ENCODE results near the gene GPC6.

Gene GPC6

DNA sequence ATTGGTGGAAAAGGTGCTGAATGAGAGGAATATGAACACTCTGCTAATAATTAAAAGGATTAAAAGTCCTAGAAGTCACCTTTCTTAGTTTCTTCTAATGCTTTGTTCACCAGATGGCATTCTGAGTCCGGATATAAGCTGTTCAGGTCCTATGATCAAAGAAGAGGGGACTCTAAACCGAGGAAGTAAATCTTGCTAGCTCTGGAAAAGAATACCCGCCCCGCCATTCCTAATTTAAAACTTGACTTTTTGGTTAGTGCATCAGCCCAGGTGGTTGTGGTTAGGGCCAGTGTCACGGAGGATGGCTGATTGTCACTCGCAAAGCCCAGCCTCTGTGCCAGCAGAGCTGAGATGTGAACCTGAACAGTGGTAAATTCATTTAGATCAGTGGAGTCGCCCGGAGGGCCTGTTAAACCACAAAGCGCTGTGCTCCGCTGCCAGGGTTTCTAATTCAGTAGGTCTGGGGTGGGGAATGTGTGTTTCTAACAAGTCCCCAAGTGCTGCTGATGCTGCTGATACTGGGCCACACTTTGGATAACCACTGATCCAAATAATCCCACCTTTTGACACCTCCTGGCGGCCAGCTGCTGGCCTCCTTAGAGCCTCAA is 827.5 kb downstream of the GPC6 start:
- DNase-seq (ENCODE audit: low read depth): no peak

DNA sequence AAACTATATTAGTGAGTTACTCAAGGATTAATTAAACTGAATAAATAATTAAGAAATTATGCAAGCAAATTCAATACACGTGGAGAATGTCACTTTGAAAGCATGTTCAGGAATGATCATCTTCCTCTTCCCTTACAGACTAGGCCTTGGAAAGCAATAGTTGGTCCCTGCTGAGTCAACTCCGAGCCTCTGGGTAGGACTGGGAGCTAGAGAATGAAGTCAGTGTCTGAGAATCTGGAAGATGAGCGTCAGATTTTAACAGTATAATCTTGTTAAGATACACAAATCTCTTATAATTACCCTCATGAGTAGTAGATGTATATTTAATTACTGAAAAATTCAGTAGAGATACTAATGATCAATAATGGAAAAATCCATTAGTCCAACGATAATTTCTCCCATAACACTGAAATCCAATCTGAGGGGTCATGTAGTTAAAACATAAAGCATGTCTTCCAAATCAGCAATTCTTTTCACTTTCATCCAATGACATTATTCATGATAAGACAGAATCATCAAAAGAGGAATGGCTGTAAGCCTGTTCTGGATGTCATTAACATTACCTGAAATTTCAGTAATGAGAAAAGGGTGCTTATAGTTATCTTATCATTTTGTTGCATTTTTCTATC is 829.9 kb downstream of the GPC6 start:
- no peak for DNase-seq (ENCODE audit: low read depth)

DNA sequence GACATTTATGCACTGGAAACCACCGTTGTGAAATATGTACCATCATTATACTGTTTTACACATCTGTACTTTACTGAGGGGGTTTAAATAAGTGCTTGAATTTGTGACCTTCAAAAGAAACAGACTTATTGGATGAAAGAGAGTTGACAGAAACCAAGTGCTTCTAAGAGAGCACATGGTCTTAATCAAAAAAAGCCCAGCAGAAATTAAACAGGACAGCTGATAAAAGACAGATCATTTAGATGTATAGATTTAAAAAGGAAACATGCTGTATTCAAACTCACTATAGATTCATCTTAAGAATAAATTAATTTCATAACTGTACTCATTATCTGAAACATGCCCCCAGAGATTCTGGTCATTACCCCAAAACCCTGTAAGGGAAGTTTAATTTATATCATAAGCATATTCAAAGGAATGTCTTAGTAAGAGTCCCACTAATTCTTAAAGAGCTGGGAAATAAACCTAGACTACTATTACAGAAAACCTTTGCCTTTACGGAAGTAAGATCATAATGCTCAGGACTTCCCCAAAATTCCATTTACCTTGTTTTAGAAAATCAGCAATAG is 831.1 kb downstream of the GPC6 start:
- DNase-seq (ENCODE audit: low read depth): no peak

DNA sequence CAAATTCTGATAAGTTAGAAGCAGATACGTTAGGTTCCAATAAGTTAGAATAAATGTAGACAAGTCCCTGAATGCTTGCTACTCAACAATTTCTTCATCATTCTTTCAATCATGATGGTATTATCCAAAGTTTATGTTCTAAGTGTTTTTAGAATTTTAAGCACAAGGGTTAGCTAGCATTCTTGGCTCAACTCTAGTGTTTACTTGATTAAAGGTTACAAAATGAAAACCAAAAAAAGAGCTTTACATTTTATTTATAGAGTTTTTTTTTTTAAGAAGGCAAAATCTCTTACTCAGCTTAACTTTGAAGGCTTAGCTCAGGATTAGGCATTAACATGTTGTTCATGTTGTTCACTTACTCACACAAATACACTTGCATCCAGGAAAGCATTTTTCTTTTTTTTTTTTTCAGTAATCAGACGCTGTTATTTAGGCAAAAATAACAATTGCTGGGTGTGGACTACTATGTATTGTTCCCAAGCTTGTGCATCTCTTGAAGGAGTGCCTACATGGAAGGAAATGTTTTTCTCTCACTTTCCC is 832.3 kb downstream of the GPC6 start:
- DNase-seq (ENCODE audit: low read depth): no peak

DNA sequence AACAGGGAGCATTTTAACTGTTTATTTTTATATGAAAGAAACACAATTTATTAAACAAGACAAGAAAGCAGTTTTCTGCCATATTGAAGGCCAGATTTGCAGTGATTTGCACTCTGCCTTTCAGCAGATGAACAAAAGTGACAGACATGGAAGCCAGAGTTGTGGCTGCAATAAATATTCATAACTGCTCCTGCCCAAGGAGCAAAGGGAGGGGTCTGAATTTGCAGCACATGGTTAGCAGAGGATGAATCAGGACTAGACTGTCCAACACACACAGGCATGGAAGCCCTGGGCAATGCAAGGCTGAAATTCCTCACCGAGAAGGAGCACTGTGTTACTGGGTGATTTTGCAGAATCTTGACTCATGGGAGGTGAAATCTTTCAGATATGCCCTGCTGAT is 834.7 kb downstream of the GPC6 start:
- DNase-seq (ENCODE audit: low read depth): no peak

DNA sequence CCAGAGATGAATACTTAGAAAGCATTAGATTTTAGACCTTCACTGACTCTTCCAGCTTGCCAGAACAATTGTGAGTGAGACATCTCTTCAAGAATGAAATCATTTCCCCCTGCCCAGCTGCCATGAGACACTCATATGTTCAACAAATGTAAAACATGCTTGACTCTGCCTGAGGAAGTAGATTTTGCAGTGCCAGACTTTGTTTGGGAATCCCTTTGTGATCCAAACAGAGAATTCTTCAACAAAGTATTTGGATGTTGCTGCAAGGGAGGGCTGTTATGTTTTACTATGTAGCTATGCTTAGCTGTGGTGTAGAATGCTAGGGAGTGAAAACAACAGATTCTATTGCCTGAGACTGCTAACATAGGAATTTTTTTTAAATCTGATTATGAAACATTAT is 836.5 kb downstream of the GPC6 start:
- DNase-seq (ENCODE audit: low read depth): no peak

DNA sequence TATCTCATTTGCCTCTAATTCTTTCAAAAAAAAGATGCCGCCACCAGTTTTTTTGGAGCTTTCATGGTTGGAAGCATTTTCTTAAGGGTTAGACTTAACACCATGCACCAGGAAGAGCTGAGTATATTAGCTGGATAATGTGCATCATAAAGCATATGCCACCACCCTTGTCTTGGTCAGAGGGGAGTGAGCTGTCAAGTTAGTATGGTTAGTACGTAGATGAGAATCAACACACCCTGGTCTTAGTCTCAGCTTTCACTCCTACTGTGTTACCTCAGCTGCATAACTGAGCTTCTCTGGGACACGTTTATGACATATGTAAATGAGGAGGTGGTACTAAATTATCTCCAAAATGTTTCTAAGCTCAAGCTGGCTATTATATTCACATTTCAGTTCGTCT is 837.2 kb downstream of the GPC6 start:
- DNase-seq (ENCODE audit: low read depth): no peak

DNA sequence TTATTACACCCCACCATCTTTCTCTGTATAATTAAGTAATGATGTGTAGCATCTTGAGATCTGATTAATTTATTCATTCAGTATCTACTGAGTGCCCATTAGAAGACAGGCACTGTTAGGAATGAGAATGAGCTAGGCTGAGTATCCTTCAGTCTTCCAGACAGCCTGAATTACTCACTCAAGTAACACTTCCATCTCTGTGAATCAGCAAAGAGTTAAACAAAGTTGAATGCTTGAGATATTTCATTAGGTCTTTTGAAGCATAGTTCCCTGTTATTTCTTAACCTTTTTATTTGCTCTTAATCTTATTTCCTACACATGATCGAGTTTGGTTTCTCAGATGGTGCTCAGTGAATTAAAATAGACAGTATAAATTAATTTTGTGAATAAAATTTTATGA is 839.1 kb downstream of the GPC6 start:
- no peak for DNase-seq (ENCODE audit: low read depth)

DNA sequence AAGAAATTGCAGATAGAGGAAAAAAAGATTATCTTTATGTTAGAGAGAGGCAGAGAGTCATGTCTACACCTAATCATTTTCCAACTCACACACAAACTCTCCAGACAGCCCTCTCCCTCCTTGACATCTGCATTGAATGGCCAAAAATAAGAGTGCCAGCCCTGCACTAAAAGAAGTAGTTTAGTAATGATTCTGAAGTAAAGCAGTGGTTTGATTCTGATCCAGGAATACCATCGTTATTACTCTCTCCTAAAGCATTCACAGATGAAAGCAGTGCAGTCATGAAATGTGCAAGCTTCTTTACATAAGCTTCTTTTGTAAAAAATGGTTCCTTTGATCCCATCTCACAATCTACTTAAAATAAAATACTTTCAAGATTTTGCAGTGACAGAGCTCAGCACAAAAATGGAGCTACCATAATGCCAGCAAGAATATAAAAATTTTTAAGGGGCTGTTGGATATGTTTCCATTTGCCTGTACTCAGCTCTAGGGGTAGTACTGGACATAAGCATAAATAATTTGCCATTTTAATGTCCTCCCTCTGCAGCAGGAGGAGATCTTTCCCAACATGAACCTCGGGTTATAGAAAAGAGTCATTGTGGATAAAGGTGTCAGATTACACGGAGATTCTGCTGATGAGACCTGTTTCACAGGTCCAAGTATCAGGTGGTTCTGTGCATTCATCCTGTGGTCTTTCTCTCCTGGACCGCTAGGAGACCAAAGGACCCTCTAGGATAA is 846.6 kb downstream of the GPC6 start:
- no peak for DNase-seq (ENCODE audit: low read depth)

DNA sequence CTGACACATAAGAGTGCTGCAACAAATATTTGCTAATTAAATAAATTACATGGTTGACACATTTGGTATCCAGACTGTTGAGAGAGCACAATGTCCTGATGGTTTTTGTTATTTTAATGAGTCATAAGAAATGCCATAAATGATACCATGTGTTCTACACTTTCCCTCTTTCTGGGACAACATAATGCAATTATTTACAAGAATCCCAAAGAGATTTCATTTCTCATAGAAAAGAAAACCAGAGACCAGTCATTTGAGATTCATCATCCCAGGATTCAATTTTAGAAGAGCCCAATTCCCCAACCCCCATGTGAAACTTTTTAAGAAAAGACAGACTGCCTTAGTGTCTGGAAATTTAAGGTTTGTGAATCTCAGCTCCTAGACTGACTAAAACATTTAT is 853.3 kb downstream of the GPC6 start:
- DNase-seq (ENCODE audit: low read depth): no peak

DNA sequence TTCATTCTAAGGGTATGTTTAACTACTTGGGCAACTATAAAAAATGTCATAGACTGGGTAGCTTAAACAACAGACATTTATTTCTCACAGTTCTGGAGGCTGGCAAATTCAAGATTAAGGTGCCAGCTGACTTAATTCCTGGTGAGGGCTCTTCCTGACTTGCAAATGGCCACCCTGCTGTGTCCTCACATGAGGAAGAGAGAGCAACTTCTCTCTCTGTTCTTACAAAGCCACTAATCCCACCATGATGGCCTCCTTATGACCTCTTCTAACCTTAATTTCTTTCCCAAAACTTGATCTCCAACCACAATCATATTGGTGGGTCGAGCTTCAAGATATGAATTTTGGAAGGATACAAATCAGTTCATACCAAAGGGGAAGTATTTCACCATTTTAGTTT is 853.9 kb downstream of the GPC6 start:
- DNase-seq (ENCODE audit: low read depth): no peak

DNA sequence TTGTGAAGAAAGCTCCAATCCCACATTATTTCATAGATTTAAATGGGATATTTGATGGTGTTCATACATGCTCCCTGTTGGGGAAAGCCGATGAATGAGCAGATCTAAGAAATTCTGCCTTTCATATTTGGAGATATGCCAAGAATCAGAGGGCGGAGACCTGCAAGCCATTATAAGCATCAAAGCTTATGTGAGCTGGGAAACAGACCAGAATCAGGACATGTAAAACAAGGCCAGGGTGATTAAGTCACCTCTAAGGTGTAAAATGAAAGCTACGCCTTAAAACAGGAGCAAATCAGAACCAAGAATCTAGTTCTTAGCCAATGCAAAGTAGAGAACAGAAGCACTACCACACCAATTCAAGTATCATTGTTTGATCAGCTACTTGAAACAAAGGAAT is 860.5 kb downstream of the GPC6 start:
- no peak for DNase-seq (ENCODE audit: low read depth)

DNA sequence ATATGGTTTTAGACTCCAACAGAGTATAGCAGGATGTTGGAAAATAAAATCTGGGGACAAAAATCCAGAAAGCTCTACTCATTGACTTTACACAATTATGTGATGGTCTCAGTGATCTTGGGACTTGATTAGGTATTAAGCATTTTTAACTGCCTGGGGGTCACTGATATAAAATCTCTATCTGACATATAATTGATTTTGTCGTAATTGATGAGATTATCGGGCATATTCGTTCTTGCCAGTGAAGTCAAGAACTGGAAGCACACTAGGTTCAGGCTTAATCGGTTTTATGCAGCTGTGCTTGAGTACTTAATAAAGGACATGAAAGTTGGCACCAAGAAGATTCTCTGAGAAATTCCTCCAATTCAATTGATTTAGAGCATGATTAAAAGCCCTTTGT is 862.1 kb downstream of the GPC6 start:
- no peak for DNase-seq (ENCODE audit: low read depth)

DNA sequence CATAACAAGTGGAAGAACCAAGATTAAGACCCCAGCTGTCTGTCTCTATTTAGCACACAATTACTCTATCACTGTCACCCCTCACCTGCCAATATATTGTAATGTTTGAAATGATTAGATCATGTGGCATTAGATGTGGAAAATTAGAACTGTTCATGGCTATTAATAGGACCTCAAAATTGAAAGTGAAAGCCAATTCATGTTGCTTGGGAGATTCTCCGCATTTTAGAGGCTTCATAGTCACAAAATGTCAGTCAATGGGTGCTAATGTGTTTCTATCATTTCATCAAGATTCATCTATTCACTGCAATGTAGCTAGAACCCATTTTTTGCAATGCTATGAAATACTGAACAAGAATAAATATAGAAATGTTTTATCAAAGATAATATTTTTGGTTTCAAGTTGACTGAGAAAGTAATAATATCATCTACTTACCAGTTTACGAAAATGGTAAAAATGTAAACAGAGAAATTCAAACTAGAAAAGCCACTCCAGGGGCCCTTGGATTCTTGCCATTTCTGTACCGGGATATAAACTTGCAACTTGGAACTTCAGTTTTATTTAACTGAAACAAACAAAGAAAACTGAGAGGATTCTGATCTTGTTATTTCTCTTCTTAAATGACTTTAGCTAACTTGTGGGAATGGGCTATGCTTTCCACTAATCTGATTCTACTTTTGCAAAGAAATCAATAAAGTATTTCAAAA is 864.3 kb downstream of the GPC6 start:
- DNase-seq (ENCODE audit: low read depth): no peak

DNA sequence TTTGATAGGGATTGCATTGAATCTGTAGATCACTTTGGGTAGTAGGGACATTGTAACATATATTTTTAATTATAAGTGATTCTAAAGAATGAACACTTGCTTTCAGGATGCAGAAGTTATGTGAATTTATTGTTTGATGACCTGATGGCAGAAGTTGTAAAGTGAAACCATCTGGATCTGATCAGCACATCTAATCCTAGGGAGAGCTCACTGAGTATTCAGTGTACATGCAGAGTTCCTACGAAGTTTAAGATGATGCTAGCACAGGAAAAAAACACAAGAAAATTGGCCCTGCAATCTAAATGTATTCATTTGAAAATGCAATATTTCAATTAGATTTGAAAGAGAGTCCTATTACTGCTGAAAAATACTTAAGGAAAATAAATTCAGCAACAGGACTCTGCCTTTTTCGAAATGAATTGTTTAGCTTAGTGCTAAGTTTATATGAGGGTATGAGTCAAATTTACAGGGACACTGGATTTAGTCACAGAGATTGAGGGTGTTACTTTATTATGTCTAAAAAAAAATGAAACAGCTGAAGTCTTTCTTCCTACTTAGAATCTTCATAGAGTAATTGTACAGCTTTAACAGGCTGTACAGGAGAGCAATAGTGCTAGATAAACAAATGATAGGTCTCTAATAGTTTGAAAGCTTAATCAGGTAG is 867.2 kb downstream of the GPC6 start:
- DNase-seq (ENCODE audit: low read depth): no peak

DNA sequence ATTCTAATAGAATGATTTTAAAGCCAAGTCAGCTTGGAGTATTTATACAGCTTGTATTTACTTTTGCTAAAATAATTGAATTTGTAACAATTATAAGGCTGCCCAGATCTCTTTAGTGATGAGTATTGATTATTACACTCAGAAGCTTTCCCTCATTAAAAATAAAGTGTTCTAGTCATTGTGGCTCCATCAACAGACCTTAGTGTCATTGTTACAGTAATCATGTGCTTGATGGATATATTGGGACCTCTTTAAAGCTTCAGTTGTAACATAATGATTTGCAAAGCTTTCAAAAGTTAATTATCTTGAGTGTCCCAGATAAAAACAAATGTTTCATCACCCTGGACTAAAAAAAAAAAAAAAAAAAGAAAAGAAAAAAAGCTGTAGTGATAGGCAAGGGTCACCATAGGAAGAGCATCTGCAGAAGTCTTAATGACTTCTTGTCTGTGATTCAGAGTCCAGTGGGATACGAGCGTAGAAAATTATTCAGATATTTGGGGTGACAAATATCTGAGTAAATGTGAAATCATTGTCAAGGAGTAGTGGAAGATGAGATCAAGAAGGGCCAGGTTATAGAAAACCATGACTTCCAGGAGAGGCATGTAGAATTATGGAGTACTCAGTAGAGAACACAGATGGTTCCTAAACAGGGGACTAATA is 883.2 kb downstream of the GPC6 start:
- DNase-seq (ENCODE audit: low read depth): no peak

DNA sequence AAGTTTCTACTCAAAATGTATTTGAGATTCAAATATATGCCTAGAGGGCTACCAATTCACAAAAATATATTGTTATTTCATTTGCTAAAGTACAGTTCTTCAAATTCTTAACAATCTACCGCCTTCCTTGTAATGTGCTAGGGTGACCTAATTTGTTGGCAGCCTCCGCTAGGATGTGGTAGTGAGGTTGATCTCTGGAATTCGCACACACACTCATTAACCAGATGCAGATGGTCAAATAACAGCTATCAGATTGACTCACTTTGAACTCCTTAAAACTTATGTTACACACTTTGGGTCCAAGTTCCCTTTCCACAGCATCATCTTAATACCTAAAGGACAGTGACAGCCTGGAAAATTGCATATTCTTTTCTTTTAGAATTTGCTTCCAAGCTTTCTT is 885.6 kb downstream of the GPC6 start:
- DNase-seq (ENCODE audit: low read depth): peak; percentile 41

DNA sequence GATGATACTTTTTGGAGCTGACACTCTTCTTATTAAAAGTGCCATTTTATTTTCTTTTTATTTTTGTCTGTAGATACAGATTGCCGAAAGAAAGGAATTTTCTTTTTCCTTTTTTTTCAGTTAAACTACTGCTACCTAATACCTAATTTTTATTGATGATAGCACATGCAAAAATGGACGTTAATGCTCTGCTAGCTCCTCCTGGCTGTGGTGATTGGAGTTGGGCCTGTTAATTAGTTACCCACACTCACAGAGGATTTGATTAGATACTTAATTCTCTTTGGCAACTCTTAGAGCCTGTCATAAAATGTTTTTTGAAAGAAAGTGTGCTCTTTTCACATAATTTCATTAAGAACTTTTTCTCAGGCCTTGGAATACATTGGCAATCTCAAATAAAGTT is 886.1 kb downstream of the GPC6 start:
- DNase-seq (ENCODE audit: low read depth): no peak

DNA sequence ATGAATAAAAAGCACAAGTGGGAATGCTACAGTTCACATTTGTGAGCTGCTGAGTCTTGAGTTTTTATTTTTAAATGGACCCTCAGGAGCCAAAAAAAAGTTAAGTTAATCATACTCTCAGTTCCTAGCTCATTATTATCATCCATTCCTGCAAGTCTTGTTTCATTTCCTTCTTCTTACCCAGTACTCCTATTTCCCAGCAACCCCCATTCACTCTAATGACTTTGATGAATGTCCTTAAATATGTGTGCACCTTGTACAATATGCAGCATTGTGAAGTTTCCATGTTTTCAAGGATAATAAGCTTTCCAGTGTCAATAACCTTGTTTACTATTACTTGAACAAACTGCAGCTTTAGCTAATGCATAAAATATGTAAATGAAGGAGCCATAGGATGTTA is 886.6 kb downstream of the GPC6 start:
- no peak for DNase-seq (ENCODE audit: low read depth)

DNA sequence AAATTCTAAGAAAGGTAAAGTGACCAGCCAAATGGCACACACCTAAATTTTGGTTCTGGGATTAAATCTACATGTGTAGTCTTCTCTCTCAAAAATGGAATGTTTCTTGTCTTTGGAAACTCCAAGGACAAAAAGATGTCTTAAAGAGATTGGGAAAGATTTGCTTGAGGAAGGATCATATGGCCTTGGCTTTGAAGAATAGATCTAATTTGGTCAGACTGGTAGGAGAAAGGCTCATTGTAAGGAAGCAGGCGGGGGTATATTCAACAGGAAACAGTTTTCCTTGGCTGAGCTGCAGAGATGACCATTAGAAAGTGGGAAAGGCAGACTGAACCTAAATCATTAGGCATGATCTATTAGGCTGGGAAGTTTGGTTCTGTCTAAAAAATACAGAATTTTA is 887.6 kb downstream of the GPC6 start:
- no peak for DNase-seq (ENCODE audit: low read depth)

DNA sequence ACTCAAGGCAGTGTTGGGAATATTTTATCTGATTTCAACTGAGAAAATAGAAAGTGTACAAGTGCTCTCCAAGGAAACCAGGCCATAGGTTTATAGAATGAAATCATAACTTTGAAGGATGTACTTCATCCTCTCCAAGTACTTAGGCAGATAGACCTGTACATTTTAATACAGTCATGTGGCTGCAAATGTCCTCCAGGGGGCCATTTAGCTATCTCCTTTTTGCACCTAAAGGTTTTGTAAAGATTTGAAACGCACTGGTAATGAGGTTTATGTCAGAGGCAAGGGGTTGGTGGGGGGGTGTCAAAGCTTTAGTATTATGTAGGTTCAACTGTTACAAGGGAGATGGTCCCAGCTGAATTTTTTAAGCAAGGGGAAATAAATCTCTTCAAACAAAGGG is 888.4 kb downstream of the GPC6 start:
- no peak for DNase-seq (ENCODE audit: low read depth)
